Measurements from ENCODE around the gene MAB21L4.

DNA sequence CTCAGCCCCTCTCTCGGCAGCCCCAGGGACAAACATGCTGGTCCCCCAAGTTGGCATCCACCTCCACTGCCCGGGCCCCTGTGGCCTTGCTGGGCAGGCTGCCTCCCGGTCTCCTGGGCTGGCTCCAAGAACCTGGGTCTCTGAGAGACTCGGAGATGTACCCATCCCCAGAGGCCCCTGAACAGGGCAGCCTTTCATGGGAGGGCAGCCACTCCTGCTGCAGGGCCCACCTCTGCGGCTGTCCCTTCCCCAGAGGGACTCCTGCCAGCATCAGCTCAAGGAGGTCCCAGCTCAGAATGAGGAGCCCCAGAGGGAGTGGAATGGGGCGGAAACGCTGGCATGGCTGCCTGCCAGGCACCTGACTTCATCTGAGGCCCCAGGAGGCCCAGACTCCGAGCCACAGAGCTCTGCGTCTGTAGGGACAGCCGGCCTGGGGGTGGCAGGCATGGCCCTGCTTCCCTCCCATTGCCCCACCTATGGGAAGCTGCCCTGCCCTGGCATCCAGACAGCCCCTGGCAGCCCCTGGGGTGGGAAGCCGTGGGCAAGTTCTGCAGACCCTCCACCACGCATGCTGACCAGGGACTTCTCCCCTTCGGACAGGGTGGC lies 9.3 kb upstream of the MAB21L4 start:
- TF ChIP-seq, protein P1, sequence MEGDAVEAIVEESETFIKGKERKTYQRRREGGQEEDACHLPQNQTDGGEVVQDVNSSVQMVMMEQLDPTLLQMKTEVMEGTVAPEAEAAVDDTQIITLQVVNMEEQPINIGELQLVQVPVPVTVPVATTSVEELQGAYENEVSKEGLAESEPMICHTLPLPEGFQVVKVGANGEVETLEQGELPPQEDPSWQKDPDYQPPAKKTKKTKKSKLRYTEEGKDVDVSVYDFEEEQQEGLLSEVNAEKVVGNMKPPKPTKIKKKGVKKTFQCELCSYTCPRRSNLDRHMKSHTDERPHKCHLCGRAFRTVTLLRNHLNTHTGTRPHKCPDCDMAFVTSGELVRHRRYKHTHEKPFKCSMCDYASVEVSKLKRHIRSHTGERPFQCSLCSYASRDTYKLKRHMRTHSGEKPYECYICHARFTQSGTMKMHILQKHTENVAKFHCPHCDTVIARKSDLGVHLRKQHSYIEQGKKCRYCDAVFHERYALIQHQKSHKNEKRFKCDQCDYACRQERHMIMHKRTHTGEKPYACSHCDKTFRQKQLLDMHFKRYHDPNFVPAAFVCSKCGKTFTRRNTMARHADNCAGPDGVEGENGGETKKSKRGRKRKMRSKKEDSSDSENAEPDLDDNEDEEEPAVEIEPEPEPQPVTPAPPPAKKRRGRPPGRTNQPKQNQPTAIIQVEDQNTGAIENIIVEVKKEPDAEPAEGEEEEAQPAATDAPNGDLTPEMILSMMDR (IDR thresholded peaks at IDR 0.05; ENCODE audit: low read depth, low read length): no peak
- no peak for TF ChIP-seq POLR2A (IDR thresholded peaks at IDR 0.05; ENCODE audit: extremely low read depth, insufficient read length)
- TF ChIP-seq, protein P2, sequence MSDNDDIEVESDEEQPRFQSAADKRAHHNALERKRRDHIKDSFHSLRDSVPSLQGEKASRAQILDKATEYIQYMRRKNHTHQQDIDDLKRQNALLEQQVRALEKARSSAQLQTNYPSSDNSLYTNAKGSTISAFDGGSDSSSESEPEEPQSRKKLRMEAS (IDR thresholded peaks at IDR 0.05; ENCODE audit: low read depth, low read length): no peak
